Osteoblast (primary cell): Measurements from ENCODE around the gene KRTAP3-1. TPM values are rescaled to one million over a fixed set of nuclear protein-coding genes. Genes with fewer than 3 reads are reported as not detected.

Experiments used
- DNase-seq: peaks from one replicate; pipeline ENCODE4 v3.0.0; 2011; ENCODE audit warnings: low spot score, mixed read lengths; ENCODE audit not compliant: insufficient read length; ENCODE audit errors: missing footprints
- H2AFZ ChIP-seq: 2 replicates; pipeline ENCODE4 v1.6.0; 2011; ENCODE audit warnings: mild to moderate bottlenecking, low read length
- H3K27ac ChIP-seq: 2 replicates; pipeline ENCODE4 v1.5.1; 2011; ENCODE audit warnings: mild to moderate bottlenecking, low read depth, low read length, moderate library complexity
- H3K27me3 ChIP-seq: 2 replicates; pipeline ENCODE4 v1.6.0; 2012; ENCODE audit warnings: mild to moderate bottlenecking, control low read depth, inconsistent platforms, low read length, moderate library complexity; ENCODE audit not compliant: insufficient read depth
- H3K36me3 ChIP-seq: 2 replicates; pipeline ENCODE4 v1.5.1; 2011; ENCODE audit warnings: mild to moderate bottlenecking, low read length, control low read depth, moderate library complexity; ENCODE audit not compliant: insufficient read depth
- H3K4me1 ChIP-seq: 2 replicates; pipeline ENCODE4 v1.5.1; 2011; ENCODE audit warnings: mild to moderate bottlenecking, low read length, control low read depth, moderate library complexity; ENCODE audit not compliant: insufficient read depth
- H3K4me2 ChIP-seq: 2 replicates; pipeline ENCODE4 v1.6.0; 2011; ENCODE audit warnings: mild to moderate bottlenecking, low read length; ENCODE audit not compliant: insufficient read depth
- H3K4me3 ChIP-seq: fragments of 200-600 bp; sonication (generic); 3 replicates; pipeline ENCODE4 v1.5.1; 2012; ENCODE audit warnings: mild to moderate bottlenecking, low read length, inconsistent platforms; ENCODE audit not compliant: insufficient read depth
- H3K79me2 ChIP-seq: 2 replicates; pipeline ENCODE4 v1.6.0; 2012; ENCODE audit warnings: mild to moderate bottlenecking, low read length, control low read depth, inconsistent platforms; ENCODE audit not compliant: insufficient read depth
- H3K9me3 ChIP-seq: 2 replicates; pipeline ENCODE4 v1.5.1; 2011; ENCODE audit warnings: low read depth, low read length, control low read depth
- H4K20me1 ChIP-seq: 2 replicates; pipeline ENCODE4 v1.6.0; 2012; ENCODE audit warnings: mild to moderate bottlenecking, low read length, control low read depth; ENCODE audit not compliant: insufficient read depth
- CTCF ChIP-seq: IDR thresholded peaks from 2 replicates; pipeline ENCODE4 v1.5.1; 2011; ENCODE audit warnings: mild to moderate bottlenecking, low read depth, low read length, moderate library complexity; ENCODE audit errors: extremely low read depth
- total RNA-seq: library from RNA; depleted of rRNA; stranded (reverse); fragments of >200 nt; gene quantifications from 2 replicates; pipeline ENCODE4 v1.2.3, GENCODE V29; 2012

Gene KRTAP3-1
- total RNA-seq, 1 donor = not detected

- H3K36me3 ChIP-seq = no peaks in the 10 kb centered on the region
- no peak overlapping the region for H3K27ac ChIP-seq
- no peak for TF ChIP-seq CTCF
- no peaks in the 10 kb centered on the region for H3K27me3 ChIP-seq
- no peaks in the 10 kb centered on the region for H3K79me2 ChIP-seq
- no peak overlapping the region for H3K4me3 ChIP-seq
- H4K20me1 ChIP-seq = no peaks in the 10 kb centered on the region
- H3K4me1 ChIP-seq = no peaks in the 10 kb centered on the region
- no peaks in the 10 kb centered on the region for H3K9me3 ChIP-seq
- no peak overlapping the region for H2AFZ ChIP-seq
- DNase-seq = no peak
- no peak overlapping the region for H3K4me2 ChIP-seq
Measured at GRCh38 chr17:41010441-41010840, 1.5 kb upstream of the KRTAP3-1 start.

GRCh38 chr17:41009936-41010335 lies 1.0 kb upstream of the KRTAP3-1 start:
- no peak overlapping the region for H3K4me3 ChIP-seq
- H3K4me1 ChIP-seq = no peaks in the 10 kb centered on the region
- H3K36me3 ChIP-seq = no peaks in the 10 kb centered on the region
- H3K9me3 ChIP-seq = no peaks in the 10 kb centered on the region
- H3K27ac ChIP-seq = no peak overlapping the region
- H2AFZ ChIP-seq = no peak overlapping the region
- no peaks in the 10 kb centered on the region for H3K27me3 ChIP-seq
- no peaks in the 10 kb centered on the region for H4K20me1 ChIP-seq
- no peak for TF ChIP-seq CTCF
- DNase-seq = no peak
- no peaks in the 10 kb centered on the region for H3K79me2 ChIP-seq
- no peak overlapping the region for H3K4me2 ChIP-seq

GRCh38 chr17:41009301-41009760 lies 403 bp upstream of the KRTAP3-1 start:
- Histone ChIP-seq H3K4me2 (no peak overlapping the region), H3K4me1 (no peaks in the 10 kb centered on the region), H3K27ac (no peak overlapping the region), H3K27me3 (no peaks in the 10 kb centered on the region), H3K4me3 (no peak overlapping the region), H3K9me3 (no peaks in the 10 kb centered on the region), H2AFZ (no peak overlapping the region), H3K79me2 (no peaks in the 10 kb centered on the region), H3K36me3 (no peaks in the 10 kb centered on the region), H4K20me1 (no peaks in the 10 kb centered on the region)
- no peak for TF ChIP-seq CTCF
- no peak for DNase-seq

GRCh38 chr17:41004397-41004796 lies 4.5 kb downstream of the KRTAP3-1 start:
- no peak for DNase-seq
- Histone ChIP-seq H4K20me1 (no peaks in the 10 kb centered on the region), H3K4me2 (no peak overlapping the region), H3K4me1 (peaks cover 6% of the 10 kb centered on the region), H3K36me3 (no peaks in the 10 kb centered on the region), H3K27me3 (no peaks in the 10 kb centered on the region), H3K79me2 (no peaks in the 10 kb centered on the region), H3K4me3 (no peak overlapping the region), H2AFZ (no peak overlapping the region), H3K27ac (no peak overlapping the region), H3K9me3 (no peaks in the 10 kb centered on the region)
- no peak for TF ChIP-seq CTCF
